ENCODE data around the gene IFIT1.
"Not testable (repeated sequence)": the region's sequence is repeated elsewhere in the genome, so short reads cannot be mapped to it uniquely, and the experiment has no call there.

The IFIT1 gene

DNA sequence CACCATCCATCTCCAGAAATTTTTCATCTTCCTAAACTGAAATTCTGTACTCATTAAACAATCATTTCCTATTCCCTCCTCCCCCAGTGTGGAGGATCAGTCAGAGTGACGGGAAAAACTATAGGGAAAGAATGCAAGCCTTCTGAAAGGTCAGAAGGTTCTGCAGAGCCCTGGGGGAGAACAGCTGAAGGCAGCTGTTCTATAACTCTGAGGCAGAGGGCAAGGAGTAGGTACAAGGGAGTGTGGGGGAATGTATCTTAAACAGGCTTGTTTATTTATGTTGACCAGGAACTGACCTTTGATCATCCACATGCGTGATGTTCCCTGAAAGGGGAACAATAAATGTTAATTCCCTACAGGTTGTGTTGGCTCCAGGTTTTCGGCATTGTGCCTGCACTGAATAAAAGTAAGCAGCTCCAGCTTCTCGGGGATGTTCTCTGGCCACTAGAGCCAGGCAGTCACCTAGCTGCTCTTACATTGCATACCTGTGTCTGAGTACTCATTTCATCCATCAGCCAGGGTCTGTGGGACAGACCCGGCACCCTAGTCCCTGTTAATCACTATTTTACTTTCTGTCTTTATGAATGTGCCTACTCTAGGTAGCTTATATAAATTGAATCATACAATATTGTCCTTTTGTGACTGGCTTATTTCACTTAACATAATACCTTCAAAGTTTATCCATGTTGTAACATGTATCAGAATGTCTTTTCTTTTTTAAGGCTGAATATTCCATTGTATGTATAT is 5.8 kb downstream of the IFIT1 start:
- DNase-seq (ENCODE audit: low read depth in 2 of 2) = no peak

- DNase-seq (ENCODE audit: low read depth in 2 of 2) = no peak
These were observed 7.5 kb downstream of the IFIT1 start for GRCh38 chr10:89399956-89400355.

GRCh38 chr10:89403043-89403442 is 10.6 kb downstream of the IFIT1 start:
- DNase-seq (ENCODE audit: low read depth in 2 of 2) = no peak

DNA sequence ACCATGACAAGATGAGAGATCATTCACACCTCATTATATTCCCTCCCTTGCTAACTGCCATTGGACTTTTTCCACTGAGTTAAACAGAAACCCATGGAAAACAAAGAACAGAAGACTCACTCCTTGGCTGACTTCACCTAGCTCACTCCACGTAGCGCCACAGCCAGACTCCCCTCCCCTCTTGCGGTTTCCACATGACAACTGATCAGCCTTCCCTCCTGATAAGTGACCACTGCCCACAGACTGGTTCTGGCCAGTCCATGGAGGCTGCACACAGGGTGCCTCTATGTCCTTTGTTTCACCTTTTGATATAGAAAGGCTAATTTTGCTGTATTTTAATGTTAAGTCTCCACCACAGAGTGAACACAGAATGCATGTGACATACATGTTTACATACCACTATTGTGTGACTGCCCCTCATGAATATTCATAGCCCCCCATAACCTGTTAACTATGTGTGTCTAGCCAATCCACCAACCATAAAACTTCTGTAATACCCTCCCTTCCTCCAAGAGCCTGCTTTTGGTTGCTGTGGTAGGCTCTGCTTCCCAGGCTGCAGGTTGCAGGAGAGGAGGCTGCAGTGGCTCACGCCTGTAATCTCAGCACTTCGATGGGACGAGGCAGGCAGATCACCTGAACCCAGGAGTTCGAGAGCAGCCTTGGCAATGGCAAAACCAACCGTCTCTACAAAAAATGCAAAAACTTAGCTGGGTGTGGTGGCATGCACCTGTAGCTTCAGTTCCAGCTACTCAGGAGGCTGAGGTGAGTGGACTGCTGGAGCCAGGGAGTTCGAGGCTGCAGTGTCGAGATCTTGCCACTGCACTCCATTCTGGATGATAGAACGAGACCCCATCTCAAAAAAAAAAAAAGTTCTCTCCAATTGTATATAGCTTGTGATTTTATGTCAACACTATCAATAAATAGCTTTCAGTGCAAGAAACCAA is 12.0 kb downstream of the IFIT1 start:
- no peak for DNase-seq (ENCODE audit: low read depth in 2 of 2)

GRCh38 chr10:89406178-89406577 is 13.8 kb downstream of the IFIT1 start:
- not testable (repeated sequence) for DNase-seq (ENCODE audit: low read depth in 2 of 2)

GRCh38 chr10:89407792-89408191 is 15.4 kb downstream of the IFIT1 start:
- DNase-seq (ENCODE audit: low read depth in 2 of 2) = not testable (repeated sequence)

DNA sequence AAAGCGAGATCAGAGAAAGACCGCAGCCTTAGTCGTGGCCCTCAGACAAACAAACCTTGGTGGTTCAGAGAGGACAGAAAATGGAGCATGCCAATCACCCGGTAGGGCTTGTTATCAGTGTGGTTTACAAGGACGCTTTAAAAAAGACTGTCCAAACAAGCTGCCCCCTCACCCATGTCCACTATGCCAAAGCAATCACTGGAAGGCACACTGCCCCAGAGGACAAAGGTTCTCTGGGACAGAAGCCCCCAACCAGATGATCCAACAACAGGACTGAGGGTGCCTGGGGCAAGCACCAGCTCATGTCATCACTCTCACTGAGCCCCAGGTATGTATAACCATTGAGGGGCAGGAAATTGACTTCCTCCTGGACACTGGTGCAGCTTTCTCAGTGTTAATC is 16.9 kb downstream of the IFIT1 start:
- DNase-seq (ENCODE audit: low read depth in 2 of 2) = not testable (repeated sequence)

GRCh38 chr10:89410551-89410950 is 18.1 kb downstream of the IFIT1 start:
- DNase-seq (ENCODE audit: low read depth in 2 of 2) = not testable (repeated sequence)

DNA sequence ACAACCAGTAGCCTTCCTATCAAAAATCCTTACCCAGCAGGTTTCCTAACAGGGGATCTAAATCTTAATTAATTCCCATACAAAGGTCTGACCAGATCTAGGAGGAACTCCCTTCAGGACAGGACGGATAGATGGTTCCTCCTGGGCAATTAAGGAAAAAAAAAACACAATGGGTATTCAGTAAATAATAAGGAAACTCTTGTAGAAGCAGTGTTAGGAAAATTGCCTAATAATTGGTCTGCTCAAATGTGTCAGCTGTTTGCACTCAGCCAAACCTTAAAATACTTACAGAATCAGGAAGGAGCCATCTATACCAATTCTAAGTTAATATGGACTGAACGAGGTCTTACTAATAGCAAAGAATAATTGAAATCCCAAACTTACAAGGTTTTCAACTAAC is 18.7 kb downstream of the IFIT1 start:
- not testable (repeated sequence) for DNase-seq (ENCODE audit: low read depth in 2 of 2)

- not testable (repeated sequence) for DNase-seq (ENCODE audit: low read depth in 2 of 2)
These were observed 19.9 kb downstream of the IFIT1 start for GRCh38 chr10:89412276-89412675.

DNA sequence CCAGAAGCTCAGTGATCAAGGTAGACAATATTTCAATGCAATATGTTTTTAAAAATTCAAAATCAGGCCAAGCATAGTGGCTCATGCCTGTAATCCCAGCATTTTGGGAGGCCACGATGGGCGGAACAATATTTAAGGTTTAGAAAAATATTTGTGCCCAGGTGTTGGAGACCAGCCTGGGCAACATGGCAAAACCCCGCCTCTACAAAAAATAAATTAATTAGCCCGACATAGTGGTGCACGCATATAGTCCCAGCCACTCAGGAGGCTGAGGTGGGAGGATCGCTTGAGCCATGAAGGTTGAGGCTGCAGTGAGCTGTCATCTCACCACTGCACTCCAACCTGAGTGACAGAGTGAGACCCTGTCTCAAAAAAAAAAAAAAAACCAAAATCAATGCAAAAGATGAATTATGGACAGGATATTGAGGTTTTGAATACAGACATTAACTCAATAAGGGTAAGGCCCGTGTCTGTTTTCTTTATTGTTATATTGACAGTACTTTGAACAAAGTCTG is 21.0 kb downstream of the IFIT1 start:
- no peak for DNase-seq (ENCODE audit: low read depth in 2 of 2)

- DNase-seq (ENCODE audit: low read depth in 2 of 2) = peak; percentile 34 to 40
These were observed 21.9 kb downstream of the IFIT1 start, which contains the start of gene IFIT5 for GRCh38 chr10:89414146-89414878. Gene IFIT5, plus strand, starts transcription at chr10:89414568. Its CDS starts 231 bp downstream, at chr10:89414799.

DNA sequence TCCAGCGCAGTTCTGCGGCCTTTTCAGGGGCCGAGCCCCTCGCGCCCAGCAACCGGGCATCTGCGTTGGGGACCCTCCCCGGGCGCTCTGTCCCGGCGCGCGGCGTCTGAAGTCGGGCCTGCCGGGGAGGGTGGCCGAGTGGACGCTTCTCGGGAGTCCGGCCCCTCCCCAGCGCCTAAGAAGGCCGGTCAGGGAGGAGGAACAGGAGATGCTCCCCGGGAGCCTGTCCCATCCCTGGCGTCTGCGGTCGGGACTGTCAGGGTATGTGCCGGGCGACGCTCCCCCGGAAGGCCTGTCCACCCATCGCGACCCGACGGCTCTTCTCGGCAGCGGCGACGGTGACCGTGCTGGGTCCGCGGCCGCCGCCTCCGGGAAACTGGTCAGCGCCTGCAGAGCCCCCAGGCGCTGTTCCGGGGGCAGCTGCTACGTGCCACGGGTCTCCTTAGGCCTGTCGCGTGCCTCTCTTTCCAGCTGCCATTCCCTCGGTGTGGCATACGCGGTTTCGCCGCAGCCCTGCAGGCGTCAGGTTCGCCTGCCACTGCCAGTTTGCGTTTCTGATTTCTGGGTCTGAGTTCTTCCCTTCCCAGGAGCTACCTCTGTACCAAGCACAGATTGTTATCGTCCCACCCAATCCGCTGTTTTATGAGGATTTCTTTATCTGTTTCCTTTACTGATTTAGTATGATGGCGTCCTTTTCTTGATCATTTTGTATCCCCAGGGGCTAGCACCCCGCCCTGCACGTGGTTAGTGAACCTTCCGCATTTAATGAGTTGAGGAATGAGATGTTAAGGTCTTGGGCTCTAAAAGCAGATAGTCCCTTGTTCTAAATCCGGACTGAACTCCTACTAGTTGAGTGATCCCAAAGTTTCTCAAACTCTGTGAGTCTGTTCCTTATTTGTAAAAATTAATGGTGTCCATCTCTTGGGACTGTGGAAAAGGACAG is 22.7 kb downstream of the IFIT1 start:
- peak; percentile 8 to 17 for DNase-seq (ENCODE audit: low read depth in 2 of 2)

- DNase-seq (ENCODE audit: low read depth in 2 of 2) = no peak
These were observed 24.0 kb downstream of the IFIT1 start for GRCh38 chr10:89416465-89416864.

DNA sequence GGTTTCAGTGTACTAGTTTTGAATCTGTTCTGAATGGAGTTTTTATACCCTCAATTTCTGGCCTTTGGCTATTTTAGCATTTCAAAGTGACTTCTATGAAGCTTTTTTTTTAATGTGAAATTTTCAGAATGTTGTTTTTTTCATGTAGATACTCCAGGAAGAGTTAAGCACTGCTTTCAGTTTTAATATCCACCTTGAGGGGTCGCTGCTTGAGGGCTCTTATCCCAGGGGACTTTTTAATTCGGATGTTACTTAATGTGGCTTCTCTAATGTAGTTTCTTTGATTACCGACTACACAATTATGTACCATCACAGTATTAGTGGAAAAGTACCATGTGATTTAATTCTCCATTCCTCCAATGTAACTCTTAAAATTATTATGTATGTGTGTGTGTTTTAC is 27.1 kb downstream of the IFIT1 start:
- no peak for DNase-seq (ENCODE audit: low read depth in 2 of 2)

GRCh38 chr10:89421018-89421476 is 28.6 kb downstream of the IFIT1 start:
- DNase-seq (ENCODE audit: low read depth in 2 of 2) = no peak

GRCh38 chr10:89425000-89425399 is 32.6 kb downstream of the IFIT1 start:
- DNase-seq (ENCODE audit: low read depth in 2 of 2) = no peak

- no peak for DNase-seq (ENCODE audit: low read depth in 2 of 2)
These were observed 33.9 kb downstream of the IFIT1 start for GRCh38 chr10:89426230-89426868.

DNA sequence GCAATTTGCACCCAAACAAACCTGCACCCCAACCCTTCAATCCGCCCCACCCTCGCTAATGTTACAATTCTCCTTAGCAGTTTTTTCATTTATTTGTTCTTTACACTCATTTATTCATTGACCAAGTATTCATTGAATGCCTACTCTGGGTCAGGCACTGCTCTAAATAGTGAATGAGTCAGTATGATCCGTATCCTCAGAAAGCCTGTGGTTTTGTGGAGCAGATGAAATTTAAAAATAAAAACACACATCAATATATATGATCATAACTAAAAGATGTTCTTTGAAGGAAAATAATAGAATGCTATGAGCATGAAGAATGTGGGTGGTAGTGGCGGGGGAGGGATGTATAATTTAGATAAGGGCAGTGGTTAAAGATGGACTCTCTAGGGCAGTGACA is 35.2 kb downstream of the IFIT1 start:
- no peak for DNase-seq (ENCODE audit: low read depth in 2 of 2)

DNA sequence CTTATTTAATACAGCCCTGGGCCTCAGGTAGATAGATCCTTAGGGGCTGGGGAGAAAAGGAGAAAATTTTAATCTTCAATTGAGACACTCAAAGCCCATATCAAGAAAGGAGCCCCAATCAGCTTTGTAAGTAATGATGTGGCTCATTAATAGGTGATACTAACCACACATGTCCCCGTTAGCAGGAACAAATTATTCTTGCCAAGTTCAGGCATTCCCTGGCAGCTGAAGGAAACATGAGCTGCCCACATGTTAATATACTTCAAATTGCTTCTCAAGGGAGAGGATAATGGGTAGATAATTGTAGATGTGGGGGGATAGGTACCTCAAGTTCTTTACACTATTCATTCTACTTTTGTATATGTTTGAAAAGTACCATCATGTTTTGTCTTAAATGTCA is 36.5 kb downstream of the IFIT1 start:
- no peak for DNase-seq (ENCODE audit: low read depth in 2 of 2)

Measured in stimulated activated CD8-positive, alpha-beta memory T cell treated with anti-CD3 and anti-CD28 coated beads, Interleukin-2, amount 100 ng/mL, for 48 hours (primary cell).